Endothelial cell of umbilical vein (primary cell): ENCODE measurements around the gene B3GALT5. TPM values are rescaled to one million over a fixed set of nuclear protein-coding genes. Genes with fewer than 3 reads are reported as not detected.

Experiments used
- BruUV-seq: library from RNA; stranded (reverse); fragments of 400-500 nt; replicated peaks from 2 replicates; lab custom pipeline; 2021; lab: Mats Ljungman, UMichigan
- CTCF ChIA-PET: fragments of 300-600, 350-600 bp; sonication (Branson Sonifier 250); formaldehyde crosslinking; loops from one replicate; lab custom pipeline; 2021; ENCODE audit warnings: antibody characterized with exemption, inconsistent platforms; lab: Charles Lee
- POLR2A ChIA-PET: fragments of 300-600, 350-600 bp; sonication (Branson Sonifier 250); formaldehyde crosslinking; loops from one replicate; lab custom pipeline; 2021; ENCODE audit warnings: antibody characterized with exemption, inconsistent platforms; lab: Charles Lee
- DNase-seq: peaks from one replicate; pipeline ENCODE4 v3.0.0-alpha.2; 2011; ENCODE audit warnings: low read depth, low spot score
- FAIRE-seq: peaks from 2 replicates; lab custom pipeline; 2011; peaks lifted over from hg19 to GRCh38; lab: Jason Lieb, UNC
- H2AFZ ChIP-seq: 2 replicates; pipeline ENCODE4 v1.6.0; 2012; ENCODE audit warnings: low read depth, low read length, control low read depth, inconsistent platforms
- H3K27ac ChIP-seq: 2 replicates; pipeline ENCODE4 v1.5.1; 2011; ENCODE audit warnings: low read depth, mild to moderate bottlenecking, control low read depth, low read length, moderate library complexity; ENCODE audit not compliant: insufficient read depth
- H3K27me3 ChIP-seq, 2 experiments: 2 replicates each; pipeline versions ENCODE4 v1.6.0 to v1.6.1; 2011; ENCODE audit warnings: low read length in 2 of 2, mixed read lengths in 1 of 2; ENCODE audit not compliant: control insufficient read depth in 2 of 2, insufficient read depth in 2 of 2
- H3K36me3 ChIP-seq, 2 experiments: 2 replicates in 1 of 2; 3 replicates in 1 of 2; pipeline ENCODE4 v1.5.1; 2011; ENCODE audit warnings: low read length in 2 of 2, mild to moderate bottlenecking in 1 of 2, moderate library complexity in 1 of 2; ENCODE audit not compliant: control insufficient read depth in 2 of 2, insufficient read depth in 2 of 2; ENCODE audit errors: extremely low read depth in 1 of 2
- H3K4me1 ChIP-seq: 3 replicates; pipeline ENCODE4 v1.5.1; 2011; ENCODE audit warnings: mild to moderate bottlenecking, low read length; ENCODE audit not compliant: control insufficient read depth, insufficient read depth; ENCODE audit errors: extremely low read depth
- H3K4me2 ChIP-seq: 2 replicates; pipeline ENCODE4 v1.6.1; 2011; ENCODE audit warnings: low read length, control low read depth, mixed read lengths; ENCODE audit not compliant: insufficient read depth
- H3K4me3 ChIP-seq, 3 experiments: fragments of 200-600 bp in 1 of 3; sonication (generic), shearing (Covaris generic) in 1 of 3; replicated peaks in 1 of 3; 2 replicates each; pipeline ENCODE4 v1.5.1; 2011 to 2016; ENCODE audit warnings: control low read depth in 3 of 3, low read length in 3 of 3, mild to moderate bottlenecking in 2 of 3, inconsistent platforms in 1 of 3, low read depth in 1 of 3, moderate library complexity in 1 of 3; ENCODE audit not compliant: insufficient read depth in 1 of 3
- H3K79me2 ChIP-seq: 2 replicates; pipeline ENCODE4 v1.6.0; 2012; ENCODE audit warnings: low read length, inconsistent platforms; ENCODE audit not compliant: control insufficient read depth, insufficient read depth
- H3K9ac ChIP-seq: replicated peaks from 2 replicates; pipeline ENCODE3; 2011; ENCODE audit warnings: low read length, control low read depth; ENCODE audit not compliant: insufficient read depth; ENCODE audit errors: extremely low read depth
- H3K9me1 ChIP-seq: replicated peaks from 3 replicates; pipeline ENCODE4 v1.6.0; 2011; ENCODE audit warnings: mild to moderate bottlenecking, low read length; ENCODE audit not compliant: control insufficient read depth, insufficient read depth; ENCODE audit errors: extremely low read depth
- H3K9me3 ChIP-seq: replicated peaks from 2 replicates; pipeline ENCODE4 v1.5.1; 2012; ENCODE audit warnings: low read length, inconsistent platforms; ENCODE audit not compliant: control insufficient read depth, insufficient read depth
- H4K20me1 ChIP-seq: replicated peaks from 2 replicates; pipeline ENCODE3; 2011; ENCODE audit warnings: mild to moderate bottlenecking, low read length; ENCODE audit not compliant: control insufficient read depth, insufficient read depth; ENCODE audit errors: extremely low read depth
- EZH2 ChIP-seq: IDR thresholded peaks from 2 replicates; pipeline ENCODE4 v1.6.1; 2012; ENCODE audit warnings: borderline replicate concordance, low read depth, mild to moderate bottlenecking, moderate library complexity, low read length, inconsistent platforms; ENCODE audit not compliant: severe bottlenecking
- FOS ChIP-seq: IDR thresholded peaks from 2 replicates; pipeline ENCODE4 v1.6.1; 2011; ENCODE audit warnings: mild to moderate bottlenecking, low read length, moderate library complexity, borderline replicate concordance; ENCODE audit not compliant: insufficient read depth
- GATA2 ChIP-seq: IDR thresholded peaks from 2 replicates; pipeline ENCODE4 v1.7.0; 2011; ENCODE audit warnings: low read depth, mild to moderate bottlenecking, moderate library complexity, mixed read lengths, low read length; ENCODE audit not compliant: insufficient read length, insufficient read depth
- JUN ChIP-seq: IDR thresholded peaks from 2 replicates; pipeline ENCODE4 v1.6.1; 2011; ENCODE audit warnings: borderline replicate concordance, low read depth; ENCODE audit not compliant: insufficient read length, insufficient read depth
- MAX ChIP-seq: IDR thresholded peaks from 2 replicates; pipeline ENCODE4 v1.6.1; 2011; ENCODE audit not compliant: insufficient read depth, insufficient read length
- MYC ChIP-seq: IDR thresholded peaks from one replicate; pipeline ENCODE4 v1.6.1; 2011; ENCODE audit warnings: mild to moderate bottlenecking, low read depth, low read length
- POLR2A ChIP-seq: IDR thresholded peaks from 2 replicates; pipeline ENCODE4 v1.6.1; 2012; ENCODE audit warnings: low read depth, mild to moderate bottlenecking, control low read depth, low read length
- POLR2AphosphoS5 ChIP-seq: IDR thresholded peaks from 2 replicates; pipeline ENCODE4 v1.6.1; 2012; ENCODE audit warnings: low read depth, mild to moderate bottlenecking, control low read depth, low read length, moderate library complexity; ENCODE audit not compliant: insufficient read depth
- dilution Hi-C: fragments of 300-500 bp; cut with MboI; formaldehyde crosslinking; loops from one replicate; pipeline ENCODE4 v1.15.0; 2019; ENCODE audit warnings: low sequenced_read_pairs; ENCODE audit not compliant: extremely low pct_ligation_motif_present
- intact Hi-C: fragments of 100-400 bp; cut with micrococcal nuclease; formaldehyde crosslinking; loops from one replicate; pipeline ENCODE4 v1.10.0; 2022
- polyA plus RNA-seq, 4 experiments: library from polyadenylated mRNA; depleted of rRNA in 3 of 4; stranded (reverse) in 3 of 4; unstranded in 1 of 4; fragments of >200 nt; gene quantifications; 2 replicates each; pipeline versions ENCODE4 v1.2.1 to v1.2.3, GENCODE V29; 2011 to 2012; ENCODE audit warnings: missing spikeins in 1 of 4
- total RNA-seq: library from RNA; stranded (reverse); gene quantifications from 2 replicates; pipeline ENCODE4 v1.2.3, GENCODE V29; 2021
- TF ChIP-seq, protein P1 (sequence below), 2 donors: IDR thresholded peaks; 1 replicate in 1 of 2; 2 replicates in 1 of 2; pipeline ENCODE4 v1.5.1; 2011; ENCODE audit warnings: low read length in 2 of 2, mild to moderate bottlenecking in 2 of 2, moderate library complexity in 2 of 2, control low read depth in 1 of 2, inconsistent platforms in 1 of 2, low read depth in 1 of 2; ENCODE audit not compliant: insufficient read depth in 1 of 2; ENCODE audit errors: extremely low read depth in 1 of 2

Gene B3GALT5
- total and polyA plus RNA-seq, 2 donors (not counting 3 experiments of a cell fraction or from before 2014, with no cell fraction given), result 0.04 TPM; not detected in 1

DNA sequence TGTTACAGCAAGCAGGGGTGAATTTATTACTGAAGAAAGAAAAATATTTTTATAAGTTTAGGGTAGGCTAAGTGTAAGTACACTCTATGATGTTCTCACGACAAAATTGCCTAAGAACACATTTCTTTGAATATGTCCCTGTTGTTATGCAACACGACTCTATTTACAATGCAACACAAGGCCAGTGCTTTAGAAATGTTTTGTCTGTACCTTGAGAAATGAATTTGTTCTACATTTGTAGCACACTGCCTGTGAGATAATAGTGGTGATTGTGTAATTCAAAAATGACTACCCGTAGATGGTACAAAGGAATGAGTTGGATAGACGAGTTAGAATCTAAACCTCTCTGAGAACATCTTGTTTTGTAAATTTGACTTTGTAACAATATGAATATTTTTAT lies 68.5 kb downstream of the B3GALT5 start:
- no peak for FAIRE-seq
- BruUV-seq, result no TSS peak
- Histone ChIP-seq H3K36me3 (no peaks in the 10 kb centered on the region), H2AFZ (no peak overlapping the region), H3K27ac (no peak overlapping the region), H3K4me1 (no peaks in the 10 kb centered on the region), H3K4me2 (no peak overlapping the region), H3K9me1 (no peaks in the 10 kb centered on the region), H3K9me3 (no peaks in the 10 kb centered on the region), H3K9ac (no peak overlapping the region), H3K27me3 (no peaks in the 10 kb centered on the region), H3K79me2 (no peaks in the 10 kb centered on the region), H3K4me3 (no peak overlapping the region), H4K20me1 (no peaks in the 10 kb centered on the region)
- DNase-seq, result no peak
- TF ChIP-seq GATA2 (no peak), MAX (no peak), POLR2AphosphoS5 (no peak), JUN (no peak), MYC (no peak), POLR2A (no peak), FOS (no peak), EZH2 (no peak)
- TF ChIP-seq, protein P1, sequence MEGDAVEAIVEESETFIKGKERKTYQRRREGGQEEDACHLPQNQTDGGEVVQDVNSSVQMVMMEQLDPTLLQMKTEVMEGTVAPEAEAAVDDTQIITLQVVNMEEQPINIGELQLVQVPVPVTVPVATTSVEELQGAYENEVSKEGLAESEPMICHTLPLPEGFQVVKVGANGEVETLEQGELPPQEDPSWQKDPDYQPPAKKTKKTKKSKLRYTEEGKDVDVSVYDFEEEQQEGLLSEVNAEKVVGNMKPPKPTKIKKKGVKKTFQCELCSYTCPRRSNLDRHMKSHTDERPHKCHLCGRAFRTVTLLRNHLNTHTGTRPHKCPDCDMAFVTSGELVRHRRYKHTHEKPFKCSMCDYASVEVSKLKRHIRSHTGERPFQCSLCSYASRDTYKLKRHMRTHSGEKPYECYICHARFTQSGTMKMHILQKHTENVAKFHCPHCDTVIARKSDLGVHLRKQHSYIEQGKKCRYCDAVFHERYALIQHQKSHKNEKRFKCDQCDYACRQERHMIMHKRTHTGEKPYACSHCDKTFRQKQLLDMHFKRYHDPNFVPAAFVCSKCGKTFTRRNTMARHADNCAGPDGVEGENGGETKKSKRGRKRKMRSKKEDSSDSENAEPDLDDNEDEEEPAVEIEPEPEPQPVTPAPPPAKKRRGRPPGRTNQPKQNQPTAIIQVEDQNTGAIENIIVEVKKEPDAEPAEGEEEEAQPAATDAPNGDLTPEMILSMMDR (IDR thresholded peaks at IDR 0.05; ENCODE audit: extremely low read depth in 1 of 2, insufficient read depth in 1 of 2, low read depth in 1 of 2, low read length in 2 of 2), result no peak
- dilution Hi-C loops (no loop called here), intact Hi-C loops (no loop called here)
- ChIA-PET POLR2A (no interaction called here), CTCF (no interaction called here)
